Uterus (tissue), 4 donors: ENCODE data around the gene ASCC1. TPM values are rescaled to one million over a fixed set of nuclear protein-coding genes. Genes with fewer than 3 reads are reported as not detected.

ENCODE experiments used
- DNase-seq, 2 donors: peaks; one replicate each; pipeline ENCODE4 v3.0.0-alpha.2; 2019 to 2020
- H3K27ac ChIP-seq, 2 donors: fragments of 200-600 bp; sonication (generic); 1 replicate in 1 of 2; 2 replicates in 1 of 2; pipeline ENCODE4 v1.5.1; 2016 to 2018
- H3K27me3 ChIP-seq, 2 donors: fragments of 200-600 bp; sonication (generic); one replicate each; pipeline ENCODE4 v1.5.1; 2018 to 2019; ENCODE audit warnings: control low read depth in 1 of 2
- H3K36me3 ChIP-seq, 2 donors: fragments of 200-600 bp; sonication (generic); one replicate each; pipeline ENCODE4 v1.5.1; 2019; ENCODE audit warnings: control low read depth in 1 of 2
- H3K4me1 ChIP-seq, 2 donors: fragments of 200-600 bp; sonication (generic); one replicate each; pipeline ENCODE4 v1.5.1; 2018 to 2019; ENCODE audit warnings: control low read depth in 1 of 2
- H3K4me3 ChIP-seq, 2 donors: fragments of 200-600 bp; sonication (generic); 1 replicate in 1 of 2; 2 replicates in 1 of 2; pipeline ENCODE4 v1.5.1; 2018 to 2019; ENCODE audit warnings: mild to moderate bottlenecking in 1 of 2
- H3K9me3 ChIP-seq, 2 donors: fragments of 200-600 bp; sonication (generic); one replicate each; pipeline ENCODE4 v1.5.1; 2019; ENCODE audit warnings: control low read depth in 1 of 2
- CTCF ChIP-seq, 4 experiments: fragments of 200-600 bp in 2 of 4; fragments of 450-650 bp in 2 of 4; sonication (generic) in 2 of 4; IDR thresholded peaks; one replicate each; pipeline ENCODE4 v1.5.1; 2016 to 2019; ENCODE audit warnings: antibody characterized with exemption in 4 of 4, mild to moderate bottlenecking in 2 of 4, moderate library complexity in 1 of 4
- POLR2A ChIP-seq, 2 donors: fragments of 450-650 bp; IDR thresholded peaks; one replicate each; pipeline ENCODE4 v1.6.1; 2016; ENCODE audit warnings: antibody characterized with exemption in 2 of 2, mild to moderate bottlenecking in 1 of 2, moderate library complexity in 1 of 2
- intact Hi-C: fragments of 100-400 bp; cut with DNase I; formaldehyde crosslinking; loops from one replicate; pipeline ENCODE4 v1.15.1; 2023; ENCODE audit warnings: low total_unique reads
- total RNA-seq, 4 donors: library from RNA; depleted of rRNA in 3 of 4; stranded (reverse); fragments of >200 nt in 3 of 4; gene quantifications; one replicate each; pipeline versions ENCODE4 v1.1.0 to v1.2.4, GENCODE V29; 2014 to 2023
- donor health status: DM: yes; HTN: yes; CAD: no.

ASCC1 gene
- total RNA-seq, 4 donors from 2014 or later: 17.9 to 156 (median 38.4) TPM

- no peak overlapping the region for H3K27ac ChIP-seq
- DNase-seq: no peak
- TF ChIP-seq POLR2A (IDR thresholded peaks at IDR 0.05) (no peak), CTCF (IDR thresholded peaks at IDR 0.05) (no peak)
- no peak overlapping the region for H3K4me3 ChIP-seq
- no peaks in the 10 kb centered on the region for H3K9me3 ChIP-seq
- intact Hi-C loops: no loop called here
- H3K36me3 ChIP-seq: no peaks in the 10 kb centered on the region
- no peaks in the 10 kb centered on the region for H3K4me1 ChIP-seq
- H3K27me3 ChIP-seq: no peaks in the 10 kb centered on the region
These were observed 11.4 kb downstream of the ASCC1 start for GRCh38 chr10:72204724-72205123.

- no peaks in the 10 kb centered on the region for H3K27me3 ChIP-seq
- no peak overlapping the region for H3K4me3 ChIP-seq
- H3K36me3 ChIP-seq: no peaks in the 10 kb centered on the region
- DNase-seq: no peak
- no peak overlapping the region for H3K27ac ChIP-seq
- intact Hi-C loops: no loop called here
- no peaks in the 10 kb centered on the region for H3K4me1 ChIP-seq
- TF ChIP-seq POLR2A (IDR thresholded peaks at IDR 0.05) (no peak), CTCF (IDR thresholded peaks at IDR 0.05) (no peak)
- no peaks in the 10 kb centered on the region for H3K9me3 ChIP-seq
These were observed 11.8 kb downstream of the ASCC1 start for GRCh38 chr10:72204296-72204695.

GRCh38 chr10:72201293-72201692, 14.8 kb downstream of the ASCC1 start:
- Histone ChIP-seq H3K4me1 (no peaks in the 10 kb centered on the region), H3K4me3 (no peak overlapping the region), H3K27me3 (no peaks in the 10 kb centered on the region), H3K36me3 (no peaks in the 10 kb centered on the region), H3K27ac (no peak overlapping the region), H3K9me3 (no peaks in the 10 kb centered on the region)
- TF ChIP-seq POLR2A (IDR thresholded peaks at IDR 0.05) (no peak), CTCF (IDR thresholded peaks at IDR 0.05) (no peak)
- no peak for DNase-seq
- intact Hi-C loops: no loop called here

- TF ChIP-seq CTCF (IDR thresholded peaks at IDR 0.05): no peak
- TF ChIP-seq POLR2A (IDR thresholded peaks at IDR 0.05): no peak
- Histone ChIP-seq H3K36me3 (no peaks in the 10 kb centered on the region), H3K4me1 (no peaks in the 10 kb centered on the region), H3K9me3 (no peaks in the 10 kb centered on the region), H3K27ac (no peak overlapping the region), H3K27me3 (no peaks in the 10 kb centered on the region), H3K4me3 (no peak overlapping the region)
- no peak for DNase-seq
- intact Hi-C loops: no loop called here
These were observed 15.2 kb downstream of the ASCC1 start for GRCh38 chr10:72200883-72201282.

- TF ChIP-seq POLR2A (IDR thresholded peaks at IDR 0.05) (no peak), CTCF (IDR thresholded peaks at IDR 0.05) (no peak)
- Histone ChIP-seq H3K36me3 (no peaks in the 10 kb centered on the region), H3K27ac (no peak overlapping the region), H3K9me3 (no peaks in the 10 kb centered on the region), H3K4me1 (no peaks in the 10 kb centered on the region), H3K27me3 (no peaks in the 10 kb centered on the region), H3K4me3 (no peak overlapping the region)
- intact Hi-C loops: no loop called here
- no peak for DNase-seq
These were observed 21.1 kb downstream of the ASCC1 start for GRCh38 chr10:72194949-72195348.
